Testis (tissue), 3 donors: ENCODE data around the gene CCDC188. TPM values are rescaled to one million over a fixed set of nuclear protein-coding genes. Genes with fewer than 3 reads are reported as not detected.

Source experiments
- DNase-seq: peaks from one replicate; pipeline ENCODE4 v3.0.0-alpha.2; 2019
- H3K27ac ChIP-seq, 2 donors: fragments of 200-600 bp; sonication (generic); one replicate each; pipeline ENCODE4 v1.5.1; 2019
- H3K27me3 ChIP-seq: fragments of 200-600 bp; sonication (generic); one replicate; pipeline ENCODE4 v1.5.1; 2019
- H3K36me3 ChIP-seq: fragments of 200-600 bp; sonication (generic); one replicate; pipeline ENCODE4 v1.5.1; 2017; ENCODE audit warnings: low read depth; ENCODE audit errors: missing control alignments
- H3K4me1 ChIP-seq: fragments of 200-600 bp; sonication (generic); one replicate; pipeline ENCODE4 v1.5.1; 2019
- H3K4me3 ChIP-seq, 2 donors: fragments of 200-600 bp; sonication (generic); one replicate each; pipeline ENCODE4 v1.5.1; 2017 to 2019
- H3K9me3 ChIP-seq: fragments of 200-600 bp; sonication (generic); one replicate; pipeline ENCODE4 v1.5.1; 2017
- POLR2A ChIP-seq: fragments of 450-650 bp; IDR thresholded peaks from one replicate; pipeline ENCODE4 v1.6.1; 2017; ENCODE audit warnings: antibody characterized with exemption, mild to moderate bottlenecking, moderate library complexity
- WGBS, 2 donors: methylation state at CpG; one replicate each; pipeline ENCODE4 v1.1.5; 2018; 5-methylcytosine and 5-hydroxymethylcytosine counted together
- intact Hi-C: fragments of 100-400 bp; cut with DNase I; formaldehyde crosslinking; loops from one replicate; pipeline ENCODE4 v1.15.1; 2023; ENCODE audit warnings: low total_unique reads
- polyA plus RNA-seq: library from polyadenylated mRNA; stranded (reverse); fragments of 350-450 nt; fragmentation: Illumina TruSeq; extraction: RNeasy Lipid Tissue Mini Kit (QIAGEN cat#74804); gene quantifications from one replicate; pipeline ENCODE4 v1.2.3, GENCODE V29; 2014; ENCODE audit warnings: low read depth, low replicate concordance; ENCODE audit not compliant: insufficient read depth
- total RNA-seq, 2 donors: library from RNA; depleted of rRNA; stranded (reverse); fragments of >200 nt; gene quantifications; one replicate each; pipeline ENCODE4 v1.2.3, GENCODE V29; 2016
- TF ChIP-seq, protein P1 (sequence below), 3 experiments: fragments of 450-650 bp in 2 of 3; fragments of 200-600 bp in 1 of 3; sonication (generic) in 1 of 3; IDR thresholded peaks; one replicate each; pipeline ENCODE4 v1.5.1; 2016 to 2019; ENCODE audit warnings: antibody characterized with exemption in 3 of 3, mild to moderate bottlenecking in 2 of 3, moderate library complexity in 1 of 3

Gene CCDC188
- total and polyA plus RNA-seq, 3 donors from 2014 or later: 12.2 to 46.5 (median 33.1) TPM

DNA sequence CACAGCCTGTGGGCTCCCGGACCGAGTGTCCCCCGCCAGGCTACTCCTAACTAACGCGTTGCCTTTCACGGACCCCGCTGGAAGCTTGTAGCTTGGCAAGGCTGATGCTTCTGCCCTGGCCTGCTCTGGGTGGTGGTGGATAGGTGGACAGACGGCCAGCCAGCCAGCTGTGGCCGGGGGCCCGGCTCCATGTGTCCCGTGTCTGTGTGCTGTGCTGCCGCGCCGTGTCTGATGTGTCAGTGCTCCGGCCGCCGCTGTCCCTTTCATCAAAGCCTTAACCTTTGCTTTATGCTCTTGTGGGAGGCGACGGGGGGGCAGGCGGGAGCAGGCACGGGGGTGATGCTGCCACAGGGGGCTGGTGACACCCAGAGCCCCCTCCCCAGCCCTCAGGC, 5.0 kb downstream of the CCDC188 start:
- no peaks in the 10 kb centered on the region for H3K36me3 ChIP-seq

GRCh38 chr22:20145206-20145831, 5.5 kb downstream of the CCDC188 start:
- H3K27ac ChIP-seq: no peak overlapping the region
- TF ChIP-seq, protein P1, sequence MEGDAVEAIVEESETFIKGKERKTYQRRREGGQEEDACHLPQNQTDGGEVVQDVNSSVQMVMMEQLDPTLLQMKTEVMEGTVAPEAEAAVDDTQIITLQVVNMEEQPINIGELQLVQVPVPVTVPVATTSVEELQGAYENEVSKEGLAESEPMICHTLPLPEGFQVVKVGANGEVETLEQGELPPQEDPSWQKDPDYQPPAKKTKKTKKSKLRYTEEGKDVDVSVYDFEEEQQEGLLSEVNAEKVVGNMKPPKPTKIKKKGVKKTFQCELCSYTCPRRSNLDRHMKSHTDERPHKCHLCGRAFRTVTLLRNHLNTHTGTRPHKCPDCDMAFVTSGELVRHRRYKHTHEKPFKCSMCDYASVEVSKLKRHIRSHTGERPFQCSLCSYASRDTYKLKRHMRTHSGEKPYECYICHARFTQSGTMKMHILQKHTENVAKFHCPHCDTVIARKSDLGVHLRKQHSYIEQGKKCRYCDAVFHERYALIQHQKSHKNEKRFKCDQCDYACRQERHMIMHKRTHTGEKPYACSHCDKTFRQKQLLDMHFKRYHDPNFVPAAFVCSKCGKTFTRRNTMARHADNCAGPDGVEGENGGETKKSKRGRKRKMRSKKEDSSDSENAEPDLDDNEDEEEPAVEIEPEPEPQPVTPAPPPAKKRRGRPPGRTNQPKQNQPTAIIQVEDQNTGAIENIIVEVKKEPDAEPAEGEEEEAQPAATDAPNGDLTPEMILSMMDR (IDR thresholded peaks at IDR 0.05): no peak
- TF ChIP-seq POLR2A: no peak
- H3K27me3 ChIP-seq: no peaks in the 10 kb centered on the region
- intact Hi-C loops: no loop called here
- H3K36me3 ChIP-seq: no peaks in the 10 kb centered on the region
- DNase-seq: no peak
- H3K9me3 ChIP-seq: no peaks in the 10 kb centered on the region
- no peaks in the 10 kb centered on the region for H3K4me1 ChIP-seq
- no peak overlapping the region for H3K4me3 ChIP-seq
- 94% methylated on average over 7 to 22 of the region's 22 CpGs for WGBS, 2 donors

More for the DNA sequence above, 5.0 kb downstream of the CCDC188 start:
- Histone ChIP-seq H3K27me3 (no peaks in the 10 kb centered on the region), H3K4me1 (no peaks in the 10 kb centered on the region), H3K27ac (no peak overlapping the region), H3K4me3 (no peak overlapping the region), H3K9me3 (no peaks in the 10 kb centered on the region)
- WGBS, 2 donors: 91 to 95% methylated on average over 4 to 21 of the region's 21 CpGs
- DNase-seq: no peak
- TF ChIP-seq, protein P1 (IDR thresholded peaks at IDR 0.05): no peak
- no peak for TF ChIP-seq POLR2A
- intact Hi-C loops: no loop called here

DNA sequence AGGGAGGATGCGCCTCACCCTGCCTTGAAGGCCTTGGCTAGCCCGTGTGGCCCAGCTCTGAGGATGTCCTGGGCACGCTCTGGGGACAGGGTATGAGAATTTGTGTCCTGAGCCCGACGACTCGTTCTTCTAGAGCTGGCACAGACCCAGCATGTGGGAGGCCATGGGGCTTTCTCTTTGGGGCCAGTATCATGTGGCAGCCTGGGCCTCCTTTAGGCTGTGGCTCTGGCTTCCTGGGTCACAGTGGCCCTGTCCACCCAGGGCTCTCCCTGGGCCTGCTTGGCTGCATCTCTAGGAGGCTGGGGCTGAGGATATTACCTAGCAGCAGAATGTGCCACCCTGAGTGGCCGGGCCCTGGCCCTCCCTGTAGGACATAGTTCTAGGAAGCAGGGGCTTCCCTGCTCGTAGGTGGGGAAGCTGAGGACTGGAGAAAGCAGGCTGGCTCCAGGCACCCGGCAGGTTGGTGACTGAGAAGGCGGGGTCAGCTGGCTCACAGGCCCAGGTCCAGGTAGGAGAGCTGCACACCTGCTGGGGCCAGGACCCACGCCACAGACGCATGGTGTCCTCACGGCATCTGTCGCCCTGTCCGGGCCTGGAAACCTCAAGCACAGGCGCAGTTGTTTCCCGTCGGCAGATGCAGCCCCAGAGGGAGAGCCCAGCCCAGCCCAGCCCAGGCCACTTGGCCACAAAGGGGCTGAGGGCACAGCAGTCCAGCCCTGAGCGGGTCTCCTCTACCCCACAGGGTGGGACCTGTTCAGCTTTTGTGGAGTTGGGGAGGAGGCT, 6.8 kb downstream of the CCDC188 start:
- no peaks in the 10 kb centered on the region for H3K9me3 ChIP-seq
- 82 to 98% methylated on average over 11 to 19 of the region's 19 CpGs for WGBS, 2 donors

GRCh38 chr22:20142711-20143621, 7.9 kb downstream of the CCDC188 start:
- no peak overlapping the region for H3K4me3 ChIP-seq
- DNase-seq: no peak
- H3K36me3 ChIP-seq: no peaks in the 10 kb centered on the region
- no peak overlapping the region for H3K27ac ChIP-seq
- peaks cover 6% of the 10 kb centered on the region for H3K4me1 ChIP-seq
- whole genome bisulfite sequencing, 2 donors: 94% methylated on average over 26 to 65 of the region's 65 CpGs
- no peaks in the 10 kb centered on the region for H3K27me3 ChIP-seq
- no peak for TF ChIP-seq POLR2A
- TF ChIP-seq, protein P1 (IDR thresholded peaks at IDR 0.05): no peak
- intact Hi-C loops: no loop called here
- no peaks in the 10 kb centered on the region for H3K9me3 ChIP-seq

More for the DNA sequence above, 6.8 kb downstream of the CCDC188 start:
- Histone ChIP-seq H3K27ac (no peak overlapping the region), H3K36me3 (no peaks in the 10 kb centered on the region), H3K4me1 (no peaks in the 10 kb centered on the region), H3K27me3 (no peaks in the 10 kb centered on the region), H3K4me3 (no peak overlapping the region)
- TF ChIP-seq, protein P1 (IDR thresholded peaks at IDR 0.05): no peak
- TF ChIP-seq POLR2A: no peak
- DNase-seq: no peak
- intact Hi-C loops: no loop called here
